ENCODE data around the gene SH3BGR.

GRCh38 chr21:39454949-39455668 lies 3.3 kb downstream of the SH3BGR start:
- no peak for TF ChIP-seq CTCF (IDR thresholded peaks at IDR 0.05; ENCODE audit: low read depth, low read length)
- no peak for TF ChIP-seq EZH2phosphoT487 (IDR thresholded peaks at IDR 0.05; ENCODE audit: low read depth)
